Cardiac muscle cell (in vitro differentiated cells and primary cell): ENCODE data around the gene GNGT1. TPM values are rescaled to one million over a fixed set of nuclear protein-coding genes. Genes with fewer than 3 reads are reported as not detected.

ENCODE experiments used
- DNase-seq, 2 donors: peaks; one replicate each; pipeline versions ENCODE4 v3.0.0 to v3.0.0-alpha.2; 2010 to 2017; ENCODE audit warnings: low read depth in 1 of 2, low spot score in 1 of 2
- H3K27ac ChIP-seq: fragments of 200-600 bp; sonication (generic); 2 replicates; pipeline ENCODE4 v1.5.1; 2016
- H3K27me3 ChIP-seq: fragments of 200-600 bp; sonication (generic); 2 replicates; pipeline ENCODE4 v1.6.0; 2016; ENCODE audit warnings: control low read depth
- H3K36me3 ChIP-seq: fragments of 200-600 bp; sonication (generic); 2 replicates; pipeline ENCODE4 v1.5.1; 2016; ENCODE audit warnings: control low read depth
- H3K4me1 ChIP-seq: fragments of 200-600 bp; sonication (generic); 2 replicates; pipeline ENCODE4 v1.8.1; 2017; ENCODE audit warnings: low read depth, mild to moderate bottlenecking, mixed run types
- H3K4me3 ChIP-seq: fragments of 200-600 bp; sonication (generic); 2 replicates; pipeline ENCODE4 v1.5.1; 2016; ENCODE audit warnings: mild to moderate bottlenecking
- H3K9me3 ChIP-seq: fragments of 200-600 bp; sonication (generic); 2 replicates; pipeline ENCODE4 v1.5.1; 2017; ENCODE audit warnings: low read depth, mild to moderate bottlenecking, control low read depth
- polyA plus RNA-seq: library from polyadenylated mRNA; unstranded; fragments of >200 nt; fragmentation: Nextera tagmentation; extraction: Ambion mirVana; gene quantifications from 2 replicates; pipeline ENCODE4 v1.2.1, GENCODE V29; 2016
- total RNA-seq: library from RNA; depleted of rRNA; stranded (reverse); fragments of >200 nt; gene quantifications from 2 replicates; pipeline ENCODE4 v1.2.3, GENCODE V29; 2016
- TF ChIP-seq, protein P1 (sequence below): IDR thresholded peaks from 2 replicates; pipeline ENCODE4 v1.5.1; 2012; ENCODE audit warnings: low read depth, mild to moderate bottlenecking, low read length

GNGT1 gene
- total and polyA plus RNA-seq, 2 experiments from 2014 or later = not detected

- Histone ChIP-seq H3K9me3 (no peaks in the 10 kb centered on the region), H3K27ac (no peak overlapping the region), H3K4me3 (no peak overlapping the region), H3K4me1 (no peaks in the 10 kb centered on the region), H3K27me3 (no peaks in the 10 kb centered on the region), H3K36me3 (no peaks in the 10 kb centered on the region)
- no peak for DNase-seq
- TF ChIP-seq, protein P1, sequence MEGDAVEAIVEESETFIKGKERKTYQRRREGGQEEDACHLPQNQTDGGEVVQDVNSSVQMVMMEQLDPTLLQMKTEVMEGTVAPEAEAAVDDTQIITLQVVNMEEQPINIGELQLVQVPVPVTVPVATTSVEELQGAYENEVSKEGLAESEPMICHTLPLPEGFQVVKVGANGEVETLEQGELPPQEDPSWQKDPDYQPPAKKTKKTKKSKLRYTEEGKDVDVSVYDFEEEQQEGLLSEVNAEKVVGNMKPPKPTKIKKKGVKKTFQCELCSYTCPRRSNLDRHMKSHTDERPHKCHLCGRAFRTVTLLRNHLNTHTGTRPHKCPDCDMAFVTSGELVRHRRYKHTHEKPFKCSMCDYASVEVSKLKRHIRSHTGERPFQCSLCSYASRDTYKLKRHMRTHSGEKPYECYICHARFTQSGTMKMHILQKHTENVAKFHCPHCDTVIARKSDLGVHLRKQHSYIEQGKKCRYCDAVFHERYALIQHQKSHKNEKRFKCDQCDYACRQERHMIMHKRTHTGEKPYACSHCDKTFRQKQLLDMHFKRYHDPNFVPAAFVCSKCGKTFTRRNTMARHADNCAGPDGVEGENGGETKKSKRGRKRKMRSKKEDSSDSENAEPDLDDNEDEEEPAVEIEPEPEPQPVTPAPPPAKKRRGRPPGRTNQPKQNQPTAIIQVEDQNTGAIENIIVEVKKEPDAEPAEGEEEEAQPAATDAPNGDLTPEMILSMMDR = no peak
Observed at GRCh38 chr7:93873998-93874574, 32.3 kb upstream of the GNGT1 start.

DNA sequence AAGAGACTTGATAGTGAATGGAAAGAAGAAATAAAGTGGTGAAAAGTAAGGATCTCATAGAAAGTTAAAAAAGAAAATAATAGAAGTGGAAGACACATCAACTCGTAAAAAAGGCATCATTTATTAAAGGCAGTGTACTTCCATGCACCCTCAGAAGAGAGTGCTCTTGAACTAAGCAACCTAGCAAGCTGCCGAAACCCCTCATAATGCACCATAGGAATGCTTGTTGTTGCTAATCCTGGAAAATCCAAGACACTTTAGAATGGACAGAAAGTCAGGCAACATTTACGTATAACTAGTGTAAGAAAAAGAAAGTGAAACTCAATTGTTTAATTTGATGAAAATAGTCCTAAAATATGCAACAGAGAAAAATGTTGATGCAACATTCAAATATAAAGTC lies 28.6 kb upstream of the GNGT1 start:
- Histone ChIP-seq H3K27ac (no peak overlapping the region), H3K27me3 (no peaks in the 10 kb centered on the region), H3K9me3 (no peaks in the 10 kb centered on the region), H3K36me3 (no peaks in the 10 kb centered on the region), H3K4me1 (no peaks in the 10 kb centered on the region), H3K4me3 (no peak overlapping the region)
- DNase-seq = no peak
- TF ChIP-seq, protein P1 = no peak

- DNase-seq = no peak
- H3K4me1 ChIP-seq = no peaks in the 10 kb centered on the region
- no peak overlapping the region for H3K27ac ChIP-seq
- H3K4me3 ChIP-seq = no peak overlapping the region
- TF ChIP-seq, protein P1 = no peak
- H3K27me3 ChIP-seq = no peaks in the 10 kb centered on the region
- H3K9me3 ChIP-seq = no peaks in the 10 kb centered on the region
- H3K36me3 ChIP-seq = no peaks in the 10 kb centered on the region
Observed at GRCh38 chr7:93879356-93879755, 27.0 kb upstream of the GNGT1 start.

GRCh38 chr7:93882468-93882867 lies 23.9 kb upstream of the GNGT1 start:
- Histone ChIP-seq H3K9me3 (peaks cover 5% of the 10 kb centered on the region), H3K36me3 (no peaks in the 10 kb centered on the region), H3K4me3 (no peak overlapping the region), H3K27me3 (peaks cover 6% of the 10 kb centered on the region), H3K4me1 (no peaks in the 10 kb centered on the region), H3K27ac (no peak overlapping the region)
- TF ChIP-seq, protein P1 = no peak
- DNase-seq = no peak

- H3K4me3 ChIP-seq = no peak overlapping the region
- peak in 1 of 2 donors; percentile 41 for DNase-seq
- H3K9me3 ChIP-seq = peaks cover 5% of the 10 kb centered on the region
- H3K27ac ChIP-seq = no peak overlapping the region
- TF ChIP-seq, protein P1 = no peak
- peaks cover 14% of the 10 kb centered on the region for H3K27me3 ChIP-seq
- H3K36me3 ChIP-seq = no peaks in the 10 kb centered on the region
- no peaks in the 10 kb centered on the region for H3K4me1 ChIP-seq
Observed at GRCh38 chr7:93883078-93883916, 23.1 kb upstream of the GNGT1 start.
